Fibroblast of skin of abdomen (primary cell): ENCODE results near the gene SQOR. TPM values are rescaled to one million over a fixed set of nuclear protein-coding genes. Genes with fewer than 3 reads are reported as not detected.

ENCODE experiments used
- DNase-seq: peaks from one replicate; pipeline ENCODE4 v3.0.0-alpha.2; 2013
- polyA plus RNA-seq, 2 experiments: library from polyadenylated mRNA; unstranded; fragments of 120-200 nt; gene quantifications; one replicate each; pipeline ENCODE4 v1.2.1, GENCODE V29; 2013; ENCODE audit not compliant: insufficient read length in 2 of 2

Gene SQOR
- polyA plus RNA-seq (2013, experiment 1 of 2; ENCODE audit: insufficient read length): 7.4 TPM
- polyA plus RNA-seq (2013, experiment 2 of 2; ENCODE audit: insufficient read length): 6.2 TPM

DNA sequence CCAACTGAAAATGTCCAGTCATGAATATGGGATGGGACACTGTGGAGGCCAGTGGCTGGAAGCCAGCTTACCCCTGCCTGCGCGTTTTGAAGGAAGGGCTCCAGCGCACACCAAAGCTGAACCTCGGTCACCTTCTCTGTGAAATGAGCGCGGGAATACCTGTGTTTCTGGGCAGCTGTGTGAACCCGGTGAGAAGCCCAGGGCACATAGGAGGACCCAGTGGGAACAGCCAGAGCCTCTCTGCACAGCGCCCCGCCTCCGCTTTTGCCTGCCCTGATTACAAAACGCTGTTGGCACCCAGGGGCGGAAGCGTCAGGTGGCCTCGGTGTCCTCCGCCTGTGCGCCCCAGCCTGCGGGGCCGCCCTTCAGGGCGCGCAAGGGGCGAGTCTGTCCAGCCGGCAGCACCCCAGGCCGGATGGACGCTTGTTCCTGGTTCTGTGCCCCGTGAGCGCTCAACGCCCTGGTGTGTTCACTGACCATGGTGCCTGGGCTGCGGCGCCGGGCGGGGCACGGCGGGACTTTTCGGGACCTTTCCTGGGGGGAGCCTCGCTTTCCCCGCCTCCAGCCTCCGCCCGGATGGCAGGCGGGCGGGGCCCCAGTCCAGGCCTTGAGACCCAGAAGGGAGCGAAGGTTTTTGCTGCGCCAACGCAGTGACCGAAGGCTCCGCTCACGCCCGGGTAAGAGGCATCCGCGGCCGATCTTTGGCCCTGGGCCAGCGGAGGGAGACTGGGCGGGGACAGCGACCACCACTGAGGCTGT is at the start of gene SQOR:
Gene SQOR (plus strand): TSS at position 598 of the 759 bp plus-strand sequence. CDS start 23,895 bp downstream, outside the sequence.
- peak; percentile 33 for DNase-seq

DNA sequence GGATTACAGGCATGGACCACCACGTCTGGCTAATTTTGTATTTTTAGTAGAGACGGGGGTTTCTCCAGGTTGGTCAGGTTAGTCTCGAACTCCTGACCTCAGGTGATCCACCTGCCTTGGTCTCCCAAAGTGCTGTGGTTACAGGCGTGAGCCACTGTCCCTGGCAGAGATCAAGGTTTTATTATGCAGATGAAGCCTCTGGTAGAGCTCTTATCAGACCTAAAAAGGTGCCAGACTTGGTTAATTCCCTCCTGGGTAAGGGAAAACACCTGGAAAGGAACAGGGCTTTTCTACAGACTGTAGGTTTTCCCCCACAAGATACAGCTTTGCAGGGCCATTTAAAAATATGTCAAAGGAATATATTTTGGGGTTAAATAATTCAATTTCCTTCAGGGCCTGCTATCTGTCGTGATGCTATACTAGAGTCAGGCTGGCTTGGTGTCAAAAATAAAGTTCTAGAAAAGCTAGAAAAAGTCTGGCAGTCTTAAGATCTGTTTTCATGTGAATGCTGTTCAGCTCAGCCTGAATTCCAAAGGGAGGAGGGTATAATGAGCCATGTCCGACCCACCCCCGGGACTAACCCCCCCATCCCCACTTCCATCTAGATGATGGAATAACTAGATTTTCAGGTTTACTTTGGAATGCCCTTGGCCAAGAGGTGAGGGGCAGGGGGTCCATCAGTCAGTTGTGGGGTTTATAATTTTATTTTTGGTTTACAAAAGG is 49.6 kb upstream of the SQOR start:
- no peak for DNase-seq

DNA sequence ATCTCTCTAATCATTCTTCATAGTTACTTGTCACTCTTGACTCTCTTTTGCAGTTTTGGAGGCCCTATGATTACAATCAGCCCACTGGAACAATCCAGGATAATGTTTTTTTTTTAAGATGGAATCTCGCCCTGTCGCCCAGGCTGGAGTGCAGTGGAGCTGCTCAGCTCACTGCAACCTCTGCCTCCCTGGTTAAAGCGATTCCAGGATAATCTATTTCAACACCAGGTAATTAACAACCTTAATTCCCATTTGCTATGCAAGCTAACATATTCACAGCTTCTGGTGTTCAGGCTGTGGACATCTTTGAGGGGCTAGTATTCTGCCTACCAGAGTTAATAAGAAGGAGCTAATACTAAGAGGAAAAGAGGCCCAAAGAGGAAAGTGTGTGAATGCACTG is 48.7 kb upstream of the SQOR start:
- no peak for DNase-seq

DNA sequence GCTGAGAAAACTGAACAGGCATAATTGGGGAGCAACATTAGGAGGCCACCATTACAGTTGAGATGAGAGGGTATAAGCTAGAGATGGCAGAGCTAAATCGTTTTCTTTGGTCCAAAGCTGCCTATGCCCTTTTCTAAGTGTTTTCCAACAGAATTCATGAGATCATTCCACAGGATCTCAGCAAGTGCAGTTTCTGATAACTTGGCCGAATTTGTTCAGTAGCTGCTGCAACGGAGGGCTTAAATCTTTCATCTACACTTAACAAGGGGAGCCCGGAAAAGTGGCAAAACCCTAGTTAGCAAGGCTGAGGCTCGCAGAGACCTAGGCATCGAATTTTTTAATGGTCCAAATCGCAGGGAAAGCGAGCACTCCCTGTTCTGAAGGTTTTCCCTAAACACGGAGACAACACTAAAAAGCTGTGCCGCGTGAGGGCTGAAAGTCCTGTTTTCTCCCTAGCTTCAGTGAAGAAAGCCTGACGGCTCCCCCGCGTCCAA is 48.2 kb upstream of the SQOR start:
- no peak for DNase-seq

DNA sequence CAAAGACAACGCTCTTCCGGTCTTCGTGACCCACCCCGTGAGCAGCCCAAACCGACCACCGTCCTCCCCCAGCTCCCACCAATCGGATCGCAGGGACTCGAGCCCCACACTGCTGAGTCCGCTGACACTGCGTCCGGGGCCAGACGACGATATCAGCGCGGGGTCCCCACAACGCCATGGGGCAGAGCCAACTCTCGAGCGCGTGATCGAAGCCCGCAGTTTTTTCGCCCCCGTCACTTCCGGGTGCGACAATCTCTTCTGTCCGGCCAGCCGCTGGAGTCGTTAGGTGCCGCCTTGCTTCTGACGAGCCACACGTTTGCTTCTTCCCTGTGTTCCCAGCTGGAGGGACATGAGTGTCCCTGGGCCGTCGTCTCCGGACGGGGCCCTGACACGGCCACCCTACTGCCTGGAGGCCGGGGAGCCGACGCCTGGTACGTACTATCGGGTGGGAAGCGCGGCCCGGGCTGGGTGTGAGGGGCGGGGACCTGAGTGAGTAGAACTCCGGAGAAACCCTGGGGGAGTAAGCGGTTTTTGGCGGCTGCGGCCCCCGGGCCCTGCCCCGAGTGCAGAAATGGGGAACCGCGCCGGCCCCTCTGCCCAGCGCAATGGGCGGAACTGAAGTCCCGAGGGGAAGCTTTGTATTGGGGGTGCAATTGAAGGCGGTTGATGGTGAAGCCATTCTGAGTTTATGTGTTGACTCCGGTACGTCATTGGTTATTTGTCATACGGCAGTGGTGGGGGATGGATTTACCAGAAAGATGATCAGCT is 47.5 kb upstream of the SQOR start, which contains the start of gene BLOC1S6:
Gene BLOC1S6 (plus strand): TSS at position 285 of the 768 bp plus-strand sequence. CDS start 65 bp downstream, at position 350.
- peak; percentile 91 for DNase-seq

DNA sequence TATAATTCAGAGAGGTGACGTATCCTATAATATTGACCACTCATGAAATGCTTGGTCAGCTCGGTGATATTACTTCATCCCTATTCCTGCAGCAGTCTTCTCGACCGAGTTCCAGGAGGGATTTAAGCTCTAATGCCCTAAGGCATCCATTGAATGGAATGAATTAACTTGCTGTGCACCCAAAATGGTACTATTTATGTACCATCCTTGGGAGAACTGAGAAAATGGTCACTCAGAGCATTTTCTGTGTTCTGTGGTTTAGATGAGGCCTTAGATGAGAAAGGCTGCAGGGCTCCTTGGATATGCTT is 47.0 kb upstream of the SQOR start:
- DNase-seq: no peak

DNA sequence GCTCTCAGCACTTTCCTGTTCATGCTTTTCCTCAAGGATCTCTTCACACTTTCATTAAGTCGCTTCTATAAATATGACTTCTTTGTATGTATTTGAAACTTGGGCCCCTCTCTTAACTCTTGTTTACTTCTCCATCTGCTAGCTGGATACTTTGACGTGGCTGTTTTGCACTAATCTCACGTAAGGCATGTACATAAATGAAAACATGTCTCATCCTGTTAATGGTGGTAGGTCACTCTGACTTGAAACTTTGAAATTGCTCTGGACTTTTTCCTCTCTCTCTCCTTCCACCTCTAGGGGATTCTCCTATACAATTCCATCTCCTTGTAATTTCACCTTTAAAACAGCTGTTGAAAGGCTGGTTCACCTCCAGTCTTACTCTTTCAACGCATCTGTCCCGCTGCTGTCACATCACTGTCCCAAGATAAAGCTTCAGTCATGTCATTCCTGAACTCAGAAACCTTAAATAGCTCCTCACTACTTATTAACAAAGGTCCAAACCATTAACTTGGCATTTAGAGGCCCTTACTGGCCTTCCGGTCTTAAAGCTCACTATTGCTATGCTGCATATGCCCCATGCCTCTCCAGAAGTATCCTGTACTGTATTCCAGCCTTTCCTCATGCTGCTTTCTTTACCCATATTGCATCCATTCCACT is 46.5 kb upstream of the SQOR start:
- DNase-seq: peak; percentile 3

DNA sequence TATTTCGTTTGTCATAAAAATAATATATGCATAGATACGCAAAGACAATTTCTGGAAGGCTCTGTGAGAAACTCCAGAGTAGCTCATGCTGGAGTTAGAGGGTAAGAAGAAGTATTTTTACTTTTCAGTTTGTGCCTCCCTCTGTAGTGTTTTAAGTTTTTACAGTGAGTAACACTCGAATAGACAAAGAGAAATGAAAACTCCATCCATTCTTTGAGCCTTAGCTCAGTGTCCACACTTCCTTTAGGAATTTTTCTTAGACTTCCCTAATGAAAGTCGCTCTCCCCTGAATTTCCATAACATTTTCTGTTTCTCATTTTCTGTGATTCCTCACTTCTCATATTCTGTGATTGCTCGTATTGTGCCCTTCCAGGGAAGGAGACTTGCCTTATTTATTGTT is 45.6 kb upstream of the SQOR start:
- DNase-seq: peak; percentile 14

DNA sequence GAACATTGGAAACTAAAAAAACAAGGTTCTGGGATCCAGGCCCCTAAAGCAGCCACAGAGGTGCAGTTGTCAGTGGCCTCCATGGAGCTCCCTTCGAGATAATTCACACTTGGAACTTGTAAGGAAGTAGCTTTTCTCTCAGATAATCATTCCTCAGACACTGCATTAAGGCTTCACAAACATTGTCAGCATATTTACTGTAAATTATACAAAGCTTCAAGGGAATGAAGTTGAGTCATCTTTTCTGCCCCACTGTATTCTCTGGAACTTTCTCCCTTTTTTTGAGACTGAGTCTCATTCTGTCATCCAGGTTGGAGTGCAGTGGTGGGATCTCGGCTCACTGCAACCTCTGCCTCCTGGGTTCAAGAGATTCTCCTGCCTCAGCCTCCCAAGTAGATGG is 40.5 kb upstream of the SQOR start:
- DNase-seq: no peak

DNA sequence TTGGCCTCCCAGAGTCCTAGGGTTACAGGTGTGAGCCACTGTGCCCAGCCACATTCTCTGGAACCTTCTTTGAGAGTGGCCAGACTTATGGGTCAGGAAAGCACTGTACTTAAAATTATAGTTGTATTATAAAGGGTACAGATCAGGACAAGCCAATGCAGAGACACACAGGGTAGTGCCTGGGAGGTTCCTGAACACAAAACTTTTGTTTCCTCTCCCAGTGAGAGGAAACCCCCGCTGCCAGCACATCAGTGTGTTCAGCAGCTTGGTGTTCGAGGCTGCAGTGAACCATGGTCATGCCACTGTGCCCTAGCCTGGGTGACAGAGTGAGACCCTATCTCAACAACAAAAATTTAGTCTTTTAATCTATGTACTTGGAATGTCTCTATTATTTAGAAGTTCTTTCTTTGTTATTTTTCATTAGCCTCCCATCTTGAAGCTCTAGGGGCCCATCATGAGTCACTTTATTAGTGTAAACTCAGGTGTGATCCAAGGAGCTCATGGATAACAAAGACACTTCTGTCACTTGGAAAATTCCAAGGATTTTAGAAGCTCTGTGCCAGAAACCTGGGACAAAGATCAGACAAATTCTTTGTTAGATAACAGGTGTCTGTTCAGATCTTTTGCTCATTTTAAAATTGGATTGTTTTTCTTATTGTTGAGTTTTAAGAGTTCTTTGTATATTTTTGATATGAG is 39.8 kb upstream of the SQOR start:
- no peak for DNase-seq

DNA sequence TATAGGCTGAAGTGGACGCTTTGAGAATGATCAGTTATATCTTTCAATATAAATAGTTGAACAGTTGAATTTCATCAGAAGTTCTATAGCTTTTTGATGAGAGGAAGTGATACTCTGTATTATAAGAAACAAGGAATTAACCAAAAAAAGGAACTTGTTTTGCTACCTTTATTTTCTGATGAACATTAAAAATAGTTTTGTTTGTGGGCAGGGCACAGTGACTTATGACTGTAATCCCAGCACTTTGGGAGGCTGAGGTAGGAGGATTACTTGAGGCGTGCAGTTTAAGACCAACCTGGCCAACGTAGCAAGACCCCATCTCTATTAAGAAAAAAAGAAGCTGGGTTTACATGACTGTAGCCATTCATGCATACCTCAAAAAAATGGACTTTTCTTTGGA is 30.9 kb upstream of the SQOR start:
- no peak for DNase-seq

DNA sequence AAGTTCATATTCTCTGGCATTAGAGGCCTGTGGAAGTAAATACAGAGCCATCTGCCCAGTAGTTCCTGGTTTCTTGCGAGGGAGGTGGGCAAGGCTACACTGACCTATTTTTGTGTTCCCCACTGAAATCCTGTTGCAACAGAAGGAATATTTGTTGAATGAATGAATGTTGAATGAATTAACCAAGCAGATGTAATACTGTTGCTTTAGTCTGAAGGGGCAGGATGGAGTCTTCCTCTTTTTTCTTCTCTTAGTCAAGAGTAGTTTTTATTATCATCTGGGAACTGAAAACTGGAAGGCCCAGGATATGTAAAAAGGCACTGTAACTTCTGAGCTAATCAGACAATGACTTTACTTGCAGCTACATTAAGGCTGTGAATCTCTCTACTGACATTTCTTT is 30.5 kb upstream of the SQOR start:
- no peak for DNase-seq

DNA sequence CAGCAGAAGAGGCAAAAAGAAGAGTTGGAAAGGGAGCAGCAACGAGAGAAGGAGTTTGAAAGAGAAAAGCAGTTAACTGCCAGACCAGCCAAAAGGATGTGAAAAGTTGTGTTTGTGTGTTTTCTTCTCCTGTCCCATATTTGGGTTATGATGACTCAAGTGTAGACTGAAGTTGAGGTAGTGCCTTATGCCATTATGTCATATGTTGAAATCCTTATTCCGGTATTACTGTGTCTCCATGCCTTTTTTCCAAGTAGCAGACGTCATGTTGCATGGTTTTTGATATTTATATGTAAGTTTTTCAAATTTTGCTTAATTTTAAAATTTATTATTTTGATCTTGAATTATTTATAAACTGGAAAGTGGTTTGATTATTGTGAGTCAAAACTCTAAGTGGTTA is 28.4 kb upstream of the SQOR start:
- DNase-seq: no peak

DNA sequence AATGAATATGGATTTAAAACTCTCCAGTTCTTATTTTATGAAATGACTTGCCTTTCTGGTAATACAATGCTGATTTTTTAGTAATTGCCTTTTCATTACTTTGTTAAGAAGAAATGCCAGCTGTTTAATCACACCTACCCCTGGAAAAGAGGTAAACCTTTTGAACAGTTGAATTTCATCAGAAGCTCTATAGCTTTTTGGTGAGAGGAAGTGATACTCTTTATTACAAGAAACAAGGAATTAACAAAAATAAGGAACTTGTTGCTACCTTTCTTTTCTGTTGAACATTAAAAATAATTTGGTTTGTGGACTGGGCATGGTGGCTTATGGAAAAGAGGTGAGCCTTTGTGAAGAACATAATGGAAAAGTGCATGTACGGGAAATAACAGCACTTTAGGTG is 28.0 kb upstream of the SQOR start:
- no peak for DNase-seq

DNA sequence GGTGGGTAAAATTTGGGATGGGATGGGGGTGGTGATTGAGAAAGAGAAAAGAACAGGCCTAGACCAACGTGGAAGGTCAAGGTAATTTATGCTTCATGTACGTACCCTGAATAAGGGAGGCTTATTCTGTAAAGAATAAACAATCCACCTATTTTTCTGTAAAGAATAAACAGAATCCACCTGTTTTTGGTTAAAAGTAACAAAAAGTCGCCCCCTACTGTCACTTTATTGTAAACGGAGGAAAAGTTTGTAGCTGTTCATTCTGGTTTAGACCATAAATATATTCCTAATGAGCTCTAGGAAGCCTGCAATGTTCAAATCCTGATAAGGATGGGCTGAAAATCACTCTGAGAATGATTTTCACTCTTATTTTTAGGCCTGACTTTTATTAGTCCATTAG is 23.5 kb upstream of the SQOR start:
- DNase-seq: no peak

DNA sequence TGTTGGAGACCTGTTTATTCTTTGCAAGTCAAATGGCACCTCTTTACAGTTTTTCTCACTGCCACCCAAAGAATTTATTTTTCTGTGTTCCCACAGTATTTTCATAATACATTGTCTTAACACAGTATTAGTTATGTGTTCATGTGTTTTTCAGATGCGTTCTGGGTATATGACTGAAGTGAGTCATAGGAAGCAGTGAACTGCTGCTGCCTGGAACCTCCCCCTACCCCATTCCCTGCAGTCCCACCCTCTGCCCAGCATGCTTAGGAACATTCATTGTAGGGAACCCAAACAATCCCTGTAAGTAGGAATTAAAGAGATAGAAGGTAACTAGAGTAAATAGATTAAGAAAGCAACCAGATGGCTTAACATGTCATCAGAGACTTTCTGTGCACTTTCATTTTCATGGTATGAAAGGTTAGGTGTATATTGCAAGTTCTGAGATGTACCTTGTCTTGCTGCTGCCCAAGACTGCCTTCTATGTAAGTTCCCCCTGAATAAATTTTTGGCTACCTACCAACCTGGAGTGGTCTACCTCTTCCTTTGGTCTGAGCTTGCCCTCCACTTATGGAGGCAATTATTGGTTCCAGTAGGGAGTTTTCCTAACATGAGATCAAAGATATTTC is 21.9 kb upstream of the SQOR start:
- peak; percentile 42 for DNase-seq

DNA sequence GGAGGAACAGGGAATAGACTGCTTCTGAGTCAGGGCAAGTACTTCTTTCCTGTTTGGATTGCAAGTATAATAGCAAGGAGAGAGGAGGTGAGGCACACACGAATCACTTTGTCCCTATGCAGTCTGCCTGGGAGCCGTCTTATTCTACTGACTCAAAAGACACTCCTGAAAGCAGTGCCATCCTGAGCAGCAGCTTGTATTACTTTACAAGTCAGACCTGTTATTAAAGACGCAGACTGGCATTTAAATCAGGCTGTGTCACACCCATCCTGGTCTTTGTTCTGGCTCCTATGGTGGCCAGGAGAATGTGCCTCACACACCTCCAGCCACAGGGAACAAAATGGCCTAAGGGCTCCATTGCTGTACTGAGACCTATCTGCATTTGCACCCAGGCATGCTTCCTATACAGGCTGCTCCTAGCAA is 17.9 kb upstream of the SQOR start:
- no peak for DNase-seq

DNA sequence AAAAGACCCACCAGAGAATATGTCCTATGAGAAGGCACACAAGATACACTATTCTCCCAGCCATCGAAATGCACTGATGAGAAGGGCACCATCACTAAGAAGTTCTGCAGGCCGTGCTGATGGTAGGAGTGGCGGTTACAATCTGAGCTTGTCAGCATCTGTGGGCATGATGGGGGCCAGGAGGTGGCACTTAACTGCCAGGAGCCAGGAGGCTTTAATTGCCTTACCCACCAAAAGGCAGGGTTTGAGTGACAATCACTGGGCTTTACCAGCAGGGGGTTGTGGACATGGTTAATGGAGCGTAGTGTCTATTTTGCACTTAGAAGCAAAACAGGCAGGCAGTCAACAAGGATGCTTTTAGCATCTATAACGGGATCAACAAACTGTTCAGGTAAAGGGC is 16.0 kb upstream of the SQOR start:
- DNase-seq: no peak

DNA sequence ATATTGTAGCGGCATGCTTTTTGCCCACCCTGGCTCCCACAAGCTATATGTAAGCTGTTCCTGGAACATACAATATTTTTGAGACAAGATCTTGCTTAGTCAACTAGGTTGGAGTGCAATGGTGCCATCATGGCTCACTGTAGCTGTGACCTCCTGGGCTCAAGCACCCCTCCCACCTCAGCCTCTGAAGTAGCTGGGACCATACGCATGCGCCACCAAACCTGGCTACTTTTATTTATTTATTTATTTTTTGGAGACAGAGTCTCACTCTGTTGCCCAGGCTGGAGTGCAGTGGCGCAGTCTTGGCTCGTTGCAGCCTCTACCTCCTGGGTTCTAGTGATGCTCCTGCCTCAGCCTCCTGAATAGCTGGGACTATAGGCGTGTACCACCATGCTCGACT is 6.7 kb upstream of the SQOR start:
- DNase-seq: no peak

DNA sequence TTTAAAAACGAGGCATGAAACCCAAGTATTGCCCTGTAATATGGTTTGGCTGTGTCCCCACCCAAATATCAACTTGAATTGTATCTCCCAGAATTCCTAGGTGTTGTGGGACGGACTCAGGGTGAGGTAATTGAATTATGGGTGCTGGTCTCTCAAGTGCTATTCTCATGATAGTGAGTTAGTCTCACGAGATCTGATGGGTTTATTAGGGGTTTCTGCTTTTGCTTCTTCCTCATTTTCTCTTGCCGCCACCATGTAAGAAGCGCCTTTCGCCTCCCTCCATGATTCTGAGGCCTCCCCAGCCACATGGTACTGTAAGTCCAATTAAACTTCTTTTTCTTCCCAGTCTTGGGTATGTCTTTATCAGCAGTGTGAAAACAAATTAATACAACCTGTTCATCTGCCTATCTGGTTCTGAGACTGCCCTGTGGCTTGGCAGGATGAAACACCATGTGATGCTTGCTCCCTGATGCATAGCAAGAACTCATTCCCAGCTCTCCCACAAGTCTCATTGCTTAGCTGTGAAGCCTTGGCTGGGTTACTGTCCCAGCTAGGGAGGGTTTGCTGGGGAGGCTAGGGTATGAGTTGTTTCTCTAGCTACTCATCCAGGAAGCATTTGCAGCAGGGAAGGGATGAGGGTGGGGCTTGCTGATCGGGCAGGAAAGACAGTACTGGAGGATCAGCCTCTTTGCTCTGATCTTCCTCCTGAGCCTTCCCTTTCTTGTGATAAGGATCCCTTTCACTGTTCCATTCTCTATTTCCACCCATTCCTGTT is 3.7 kb upstream of the SQOR start:
- peak; percentile 92 for DNase-seq

DNA sequence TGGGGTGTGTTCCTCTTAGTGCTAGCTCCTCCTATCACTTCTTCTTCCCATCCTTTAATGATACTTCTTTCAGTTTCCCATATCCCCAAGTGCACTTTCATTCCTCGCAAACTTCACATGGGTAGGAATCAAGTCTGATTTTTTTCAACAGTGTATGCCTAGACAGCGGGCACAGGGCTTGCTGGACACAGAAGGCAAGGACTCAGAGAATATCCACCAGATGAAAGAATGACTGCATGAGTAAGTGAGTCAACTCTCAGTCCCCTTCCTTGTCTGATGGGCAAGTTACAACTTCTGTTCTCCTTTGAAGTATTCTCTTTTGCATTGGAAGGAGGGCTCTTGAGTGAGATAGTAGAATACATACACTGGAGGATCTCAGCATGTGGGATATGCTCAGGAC is 3.1 kb upstream of the SQOR start:
- no peak for DNase-seq
